CD4-positive, alpha-beta T cell (primary cell): ENCODE measurements around the gene SRMS. TPM values are rescaled to one million over a fixed set of nuclear protein-coding genes. Genes with fewer than 3 reads are reported as not detected.

ENCODE experiments used
- ATAC-seq: fragments of 200-7000 bp; cut with Tn5 transposase; one replicate; pipeline ENCODE4 v1.10.0; 2022; ENCODE audit warnings: mild to moderate bottlenecking; ENCODE audit not compliant: poor library complexity
- CTCF ChIA-PET: fragments of 350-600 bp; sonication (Branson Sonifier 250); formaldehyde crosslinking; loops from one replicate; lab custom pipeline; 2021; ENCODE audit warnings: antibody characterized with exemption, inconsistent platforms; lab: Charles Lee
- POLR2A ChIA-PET: fragments of 350-600 bp; sonication (Branson Sonifier 250); formaldehyde crosslinking; loops from one replicate; lab custom pipeline; 2021; ENCODE audit warnings: antibody characterized with exemption, inconsistent platforms; lab: Charles Lee
- DNase-seq, 14 experiments: peaks; one replicate each; pipeline ENCODE4 v3.0.0-alpha.2; 2013 to 2020; ENCODE audit warnings: mixed read lengths in 2 of 14
- H3K27ac ChIP-seq, 2 donors: one replicate each; pipeline versions ENCODE4 v1.5.1 to v1.7.0; 2013; ENCODE audit warnings: low read length in 2 of 2, low read depth in 1 of 2, mild to moderate bottlenecking in 1 of 2
- H3K27me3 ChIP-seq, 2 experiments: 1 replicate in 1 of 2; 2 replicates in 1 of 2; pipeline versions ENCODE4 v1.6.1 to v1.7.0; 2013; ENCODE audit warnings: low read length in 2 of 2, control low read depth in 1 of 2, mild to moderate bottlenecking in 1 of 2, moderate library complexity in 1 of 2; ENCODE audit not compliant: insufficient read depth in 2 of 2, control insufficient read depth in 1 of 2
- H3K36me3 ChIP-seq: one replicate; pipeline ENCODE4 v1.6.1; 2013; ENCODE audit warnings: low read length, control low read depth; ENCODE audit not compliant: insufficient read depth
- H3K4me1 ChIP-seq: one replicate; pipeline ENCODE4 v1.6.1; 2013; ENCODE audit warnings: low read length, control low read depth; ENCODE audit not compliant: insufficient read depth
- H3K4me3 ChIP-seq: one replicate; pipeline ENCODE4 v1.5.1; 2013; ENCODE audit warnings: mild to moderate bottlenecking, low read length, moderate library complexity
- H3K9me3 ChIP-seq, 2 experiments: 1 replicate in 1 of 2; 2 replicates in 1 of 2; pipeline versions ENCODE4 v1.6.1 to v1.7.0; 2013; ENCODE audit warnings: low read length in 2 of 2, mild to moderate bottlenecking in 2 of 2, control low read depth in 1 of 2, moderate library complexity in 1 of 2; ENCODE audit not compliant: control insufficient read depth in 1 of 2, insufficient read depth in 1 of 2
- H3K27ac Mint-ChIP-seq: one replicate; pipeline ENCODE4 v1.8.0; 2020; ENCODE audit warnings: mixed read lengths
- H3K27me3 Mint-ChIP-seq: one replicate; pipeline ENCODE4 v1.8.0; 2021; ENCODE audit warnings: mixed read lengths
- H3K36me3 Mint-ChIP-seq: one replicate; pipeline ENCODE4 v1.8.0; 2021; ENCODE audit warnings: low read depth, mixed read lengths
- H3K4me1 Mint-ChIP-seq: one replicate; pipeline ENCODE4 v1.8.0; 2021; ENCODE audit warnings: low read depth, mixed read lengths
- H3K4me3 Mint-ChIP-seq: one replicate; pipeline ENCODE4 v1.8.0; 2020; ENCODE audit warnings: mild to moderate bottlenecking, mixed read lengths
- H3K9me3 Mint-ChIP-seq: one replicate; pipeline ENCODE4 v1.8.0; 2020; ENCODE audit warnings: mixed read lengths
- intact Hi-C, 2 experiments: fragments of 100-400 bp; cut with DNase I in 1 of 2; cut with micrococcal nuclease in 1 of 2; formaldehyde crosslinking; loops; one replicate each; pipeline versions ENCODE4 v1.15.1 to v1.9.0; 2023 to 2025; cut with DNase I, micrococcal nuclease
- total RNA-seq, 174 experiments: library from RNA in 2 of 174; stranded (reverse) in 2 of 174; gene quantifications; one replicate each; pipeline ENCODE4 v1.2.3 and lab custom pipeline; 2021 to 2026
- TF ChIP-seq, protein P1 (sequence below): fragments of 200-600 bp; IDR thresholded peaks from one replicate; pipeline ENCODE4 v1.8.0; 2022; ENCODE audit warnings: antibody characterized with exemption, mild to moderate bottlenecking

SRMS gene
- total RNA-seq, 2 experiments from 2014 or later = not detected

DNA sequence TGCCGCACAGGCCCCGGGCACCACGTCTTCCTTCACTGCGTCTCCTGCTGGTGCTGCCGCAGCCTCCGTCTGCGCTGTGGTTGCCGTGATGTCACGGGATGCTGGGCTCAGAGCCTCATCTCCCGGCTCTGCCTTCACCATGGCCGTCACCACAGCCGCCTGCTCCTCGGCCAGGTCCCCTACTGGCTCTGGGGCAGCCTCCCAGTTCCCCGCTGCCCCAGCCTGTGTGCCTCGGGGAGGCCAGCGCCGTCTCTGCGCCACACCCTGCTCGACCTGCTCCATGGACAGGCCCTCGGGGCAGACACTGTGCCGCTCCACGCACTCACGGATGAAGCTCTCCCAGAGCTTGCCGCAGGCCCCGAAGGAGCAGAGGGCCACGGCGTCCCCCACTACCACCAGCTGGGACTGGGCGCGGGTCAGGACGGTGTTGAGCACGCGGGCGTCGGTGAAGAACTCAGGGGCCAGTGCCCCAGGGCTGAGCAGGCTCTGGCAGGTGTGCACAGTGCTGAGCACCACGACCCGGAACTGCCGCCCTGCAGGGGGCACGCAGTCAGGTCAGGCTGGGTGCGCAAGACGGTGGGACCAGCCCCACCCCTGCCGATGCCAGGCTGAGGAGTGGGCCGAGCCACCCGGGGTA lies 18.3 kb upstream of the SRMS start:
- H3K9me3 Mint-ChIP-seq = no peaks in the 10 kb centered on the region
- H3K27me3 Mint-ChIP-seq = no peaks in the 10 kb centered on the region
- peaks cover 16% of the 10 kb centered on the region for H3K4me1 Mint-ChIP-seq
- no peak overlapping the region for H3K4me3 Mint-ChIP-seq
- Histone ChIP-seq H3K36me3 (peaks cover 37% of the 10 kb centered on the region), H3K4me1 (peaks cover 32% of the 10 kb centered on the region), H3K4me3 (no peak overlapping the region), H3K9me3 (peaks cover 0 to 3% of the 10 kb centered on the region in 2 experiments), H3K27ac (no peak overlapping the region), H3K27me3 (no peaks in the 10 kb centered on the region)
- ChIA-PET POLR2A (interaction anchor here (0.9 to 2.3 kb wide), 3 partner anchors 13 to 70 kb away, joined by 3 to 8 read pairs (median 3); partner anchors contain the start of gene PPDPF), CTCF (interaction anchor here (1.5 kb wide), 1 partner anchor 28 kb away, joined by 3 read pairs; the partner anchor contains the start of gene PTK6)
- DNase-seq (no peak), ATAC-seq (no peak)
- intact Hi-C loops = no loop called here
- H3K27ac Mint-ChIP-seq = no peak overlapping the region
- TF ChIP-seq, protein P1, sequence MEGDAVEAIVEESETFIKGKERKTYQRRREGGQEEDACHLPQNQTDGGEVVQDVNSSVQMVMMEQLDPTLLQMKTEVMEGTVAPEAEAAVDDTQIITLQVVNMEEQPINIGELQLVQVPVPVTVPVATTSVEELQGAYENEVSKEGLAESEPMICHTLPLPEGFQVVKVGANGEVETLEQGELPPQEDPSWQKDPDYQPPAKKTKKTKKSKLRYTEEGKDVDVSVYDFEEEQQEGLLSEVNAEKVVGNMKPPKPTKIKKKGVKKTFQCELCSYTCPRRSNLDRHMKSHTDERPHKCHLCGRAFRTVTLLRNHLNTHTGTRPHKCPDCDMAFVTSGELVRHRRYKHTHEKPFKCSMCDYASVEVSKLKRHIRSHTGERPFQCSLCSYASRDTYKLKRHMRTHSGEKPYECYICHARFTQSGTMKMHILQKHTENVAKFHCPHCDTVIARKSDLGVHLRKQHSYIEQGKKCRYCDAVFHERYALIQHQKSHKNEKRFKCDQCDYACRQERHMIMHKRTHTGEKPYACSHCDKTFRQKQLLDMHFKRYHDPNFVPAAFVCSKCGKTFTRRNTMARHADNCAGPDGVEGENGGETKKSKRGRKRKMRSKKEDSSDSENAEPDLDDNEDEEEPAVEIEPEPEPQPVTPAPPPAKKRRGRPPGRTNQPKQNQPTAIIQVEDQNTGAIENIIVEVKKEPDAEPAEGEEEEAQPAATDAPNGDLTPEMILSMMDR = no peak
- H3K36me3 Mint-ChIP-seq = no peaks in the 10 kb centered on the region

DNA sequence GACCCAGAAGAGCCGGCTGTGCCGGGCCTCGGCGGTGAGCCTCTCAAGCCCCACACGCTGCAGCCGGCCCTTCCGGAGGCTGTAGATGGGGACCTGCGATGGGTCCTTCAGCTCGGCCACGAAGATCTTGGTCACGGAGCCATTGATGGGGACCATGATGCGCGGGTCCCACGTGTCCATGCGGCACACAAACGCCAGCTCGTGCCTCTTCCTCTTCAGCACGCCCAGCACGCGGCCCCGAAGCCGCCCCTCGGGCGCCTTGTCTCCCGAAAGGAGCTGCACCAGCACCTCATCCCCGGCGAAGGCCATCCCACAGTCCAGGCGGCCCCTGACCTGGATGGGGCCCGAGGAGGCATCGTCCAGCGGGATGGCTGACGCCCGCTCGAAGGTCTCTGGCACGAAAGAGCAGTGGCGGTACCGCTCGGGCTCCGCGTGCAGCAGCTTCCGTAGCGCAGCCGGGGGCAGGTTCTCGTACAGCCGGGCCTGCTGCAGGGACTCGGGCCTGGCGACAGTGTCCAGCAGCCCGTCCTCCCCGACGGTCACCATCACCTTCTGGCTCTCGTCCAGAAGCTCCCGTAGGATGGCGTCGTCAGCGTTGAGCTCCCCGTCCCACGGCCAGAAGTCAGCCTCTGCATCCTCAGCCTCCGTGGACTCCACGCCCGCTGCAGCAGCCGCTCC lies 17.6 kb upstream of the SRMS start:
- ATAC-seq (no peak), DNase-seq (no peak)
- Mint-ChIP-seq H3K9me3 (no peaks in the 10 kb centered on the region), H3K4me3 (no peak overlapping the region), H3K36me3 (peaks cover 4% of the 10 kb centered on the region), H3K4me1 (peaks cover 16% of the 10 kb centered on the region), H3K27me3 (no peaks in the 10 kb centered on the region), H3K27ac (no peak overlapping the region)
- Histone ChIP-seq H3K4me1 (peaks cover 32% of the 10 kb centered on the region), H3K27me3 (no peaks in the 10 kb centered on the region), H3K4me3 (no peak overlapping the region), H3K27ac (no peak overlapping the region), H3K9me3 (peaks cover 0 to 3% of the 10 kb centered on the region in 2 experiments), H3K36me3 (peaks cover 44% of the 10 kb centered on the region)
- TF ChIP-seq, protein P1 = no peak
- ChIA-PET POLR2A (interaction anchor here (1.4 kb wide), 1 partner anchor 13 kb away, joined by 3 read pairs; no protein-coding TSS in a partner anchor), CTCF (no interaction called here)
- intact Hi-C loops = no loop called here

DNA sequence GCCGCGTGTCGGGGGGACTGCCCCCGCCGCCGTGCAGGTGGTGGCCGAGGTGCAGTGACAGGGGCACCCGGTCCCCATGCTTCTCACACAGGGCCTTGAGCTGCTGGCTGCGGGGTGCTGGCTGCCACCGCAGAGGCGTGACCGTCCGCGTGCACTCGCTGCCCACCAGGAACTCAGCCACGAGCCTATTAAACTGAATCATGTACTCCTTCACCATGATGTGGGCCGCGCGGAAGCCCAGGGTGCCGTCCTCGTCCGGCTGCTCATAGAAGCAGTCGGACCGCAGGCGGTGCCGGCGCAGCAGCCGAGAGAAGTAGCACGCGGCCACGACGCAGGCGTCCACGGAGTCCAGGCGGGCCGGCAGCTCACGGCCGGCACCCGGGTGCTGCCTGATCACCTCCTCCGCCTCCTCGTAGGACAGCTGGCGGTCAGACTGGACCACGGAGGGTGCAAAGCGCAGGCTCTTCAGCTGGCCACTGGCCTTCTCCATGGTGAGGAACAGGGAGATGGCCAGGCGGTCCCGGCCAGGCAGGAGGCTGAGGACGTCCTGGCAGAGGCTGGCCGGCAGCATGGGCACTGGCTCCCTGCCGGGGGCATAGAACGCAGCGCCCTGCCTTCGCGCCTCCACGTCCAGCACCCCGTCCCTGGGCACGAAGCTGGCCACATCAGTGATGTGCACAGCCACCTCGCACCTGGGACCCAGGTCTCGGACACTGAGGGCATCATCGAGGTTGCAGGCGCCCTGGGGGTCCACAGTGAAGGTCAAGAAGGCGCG lies 16.7 kb upstream of the SRMS start:
- Mint-ChIP-seq H3K27me3 (no peaks in the 10 kb centered on the region), H3K4me3 (no peak overlapping the region), H3K4me1 (peaks cover 15% of the 10 kb centered on the region), H3K36me3 (peaks cover 5% of the 10 kb centered on the region), H3K9me3 (no peaks in the 10 kb centered on the region), H3K27ac (no peak overlapping the region)
- ATAC-seq (no peak), DNase-seq (no peak)
- H3K9me3 ChIP-seq = peaks cover 0 to 3% of the 10 kb centered on the region in 2 experiments
- ChIA-PET CTCF (no interaction called here), POLR2A (interaction anchor here (1.1 to 1.4 kb wide), 2 partner anchors 12 to 43 kb away, joined by 3 read pairs; no protein-coding TSS in a partner anchor)
- no peak overlapping the region for H3K27ac ChIP-seq
- intact Hi-C loops = no loop called here
- peaks cover 48% of the 10 kb centered on the region for H3K36me3 ChIP-seq
- TF ChIP-seq, protein P1 = no peak
- H3K27me3 ChIP-seq = no peaks in the 10 kb centered on the region
- peaks cover 25% of the 10 kb centered on the region for H3K4me1 ChIP-seq
- H3K4me3 ChIP-seq = no peak overlapping the region
